Gastroesophageal sphincter (tissue), 3 donors: ENCODE data around the gene CFAP74.

ENCODE experiments used
- CTCF ChIP-seq, 4 experiments: fragments of 200-600 bp in 2 of 4; fragments of 450-650 bp in 2 of 4; sonication (generic) in 1 of 4; IDR thresholded peaks; one replicate each; pipeline ENCODE4 v1.5.1; 2017 to 2019; ENCODE audit warnings: antibody characterized with exemption in 4 of 4, mild to moderate bottlenecking in 2 of 4, moderate library complexity in 2 of 4
- EP300 ChIP-seq: sonication (generic); formaldehyde crosslinking; IDR thresholded peaks from one replicate; pipeline ENCODE4 v1.6.1; 2017; ENCODE audit warnings: antibody characterized with exemption, mild to moderate bottlenecking

GRCh38 chr1:2049718-2050431 lies 46.3 kb upstream of the CFAP74 start, which contains the start of gene PRKCZ:
- TF ChIP-seq CTCF (IDR thresholded peaks at IDR 0.05) (no peak), EP300 (no peak)
